HEK293 (cell line): ENCODE measurements around the gene RIMKLB.

ENCODE experiments used
- CTCF ChIA-PET: fragments of 350-600 bp; formaldehyde crosslinking; extraction: SDS; loops from one replicate; lab custom pipeline; 2021; ENCODE audit warnings: antibody characterized with exemption; lab: Yijun Ruan, JAX
- POLR2A ChIA-PET: fragments of 300-600 bp; formaldehyde crosslinking; extraction: SDS; loops from one replicate; lab custom pipeline; 2020; ENCODE audit warnings: antibody characterized with exemption, inconsistent platforms; lab: Yijun Ruan, JAX
- H3K27ac ChIP-seq: fragments of 200-500 bp; sonication (Bioruptor generic); 2 replicates; pipeline ENCODE4 v1.5.1; 2014; ENCODE audit warnings: low read depth, low read length, control low read depth, inconsistent platforms; ENCODE audit errors: extremely low read depth
- H3K36me3 ChIP-seq, 2 experiments: fragments of 200-500 bp in 1 of 2; sonication (Bioruptor generic) in 1 of 2; 1 replicate in 1 of 2; 2 replicates in 1 of 2; pipeline ENCODE4 v1.5.1; 2014 to 2017; ENCODE audit warnings: inconsistent platforms in 2 of 2, low read length in 2 of 2; ENCODE audit not compliant: control insufficient read depth in 2 of 2, insufficient read depth in 1 of 2
- H3K4me1 ChIP-seq: fragments of 200-500 bp; sonication (Bioruptor generic); 2 replicates; pipeline ENCODE4 v1.5.1; 2014; ENCODE audit warnings: mild to moderate bottlenecking, low read length, inconsistent platforms; ENCODE audit not compliant: control insufficient read depth, insufficient read depth
- H3K4me3 ChIP-seq: 2 replicates; pipeline ENCODE4 v1.5.1; 2011; ENCODE audit warnings: low read depth, mild to moderate bottlenecking, control low read depth, low read length, moderate library complexity
- H3K9me3 ChIP-seq: fragments of 200-500 bp; sonication (Bioruptor generic); 2 replicates; pipeline ENCODE4 v1.5.1; 2014; ENCODE audit warnings: low read depth, low read length, inconsistent platforms; ENCODE audit not compliant: control insufficient read depth, insufficient read depth
- GLI4 ChIP-seq: fragments of 450-650 bp; formaldehyde crosslinking; IDR thresholded peaks from 2 replicates; pipeline ENCODE4 v1.5.1; 2016; ENCODE audit warnings: missing biosample characterization, missing genetic modification characterization
- OSR2 ChIP-seq: fragments of 450-650 bp; formaldehyde crosslinking; IDR thresholded peaks from 2 replicates; pipeline ENCODE4 v1.5.1; 2016; ENCODE audit warnings: missing biosample characterization, missing genetic modification characterization
- ZEB2 ChIP-seq: fragments of 450-650 bp; formaldehyde crosslinking; IDR thresholded peaks from 2 replicates; pipeline ENCODE4 v1.5.1; 2016; ENCODE audit warnings: missing biosample characterization, missing genetic modification characterization
- ZNF155 ChIP-seq: fragments of 450-650 bp; formaldehyde crosslinking; IDR thresholded peaks from 2 replicates; pipeline ENCODE4 v1.5.1; 2016; ENCODE audit warnings: missing biosample characterization, missing genetic modification characterization
- ZNF169 ChIP-seq: fragments of 450-650 bp; formaldehyde crosslinking; IDR thresholded peaks from 2 replicates; pipeline ENCODE4 v1.5.1; 2016; ENCODE audit warnings: missing biosample characterization, missing genetic modification characterization
- ZNF223 ChIP-seq: fragments of 450-650 bp; formaldehyde crosslinking; IDR thresholded peaks from 2 replicates; pipeline ENCODE4 v1.5.1; 2016; ENCODE audit warnings: missing biosample characterization, missing genetic modification characterization
- ZNF302 ChIP-seq: fragments of 450-650 bp; formaldehyde crosslinking; IDR thresholded peaks from 2 replicates; pipeline ENCODE4 v1.5.1; 2016; ENCODE audit warnings: missing biosample characterization, missing genetic modification characterization, low read depth
- ZNF335 ChIP-seq: fragments of 450-650 bp; formaldehyde crosslinking; conservative IDR thresholded peaks from 2 replicates; pipeline ENCODE4 v1.5.1; 2016; ENCODE audit warnings: missing biosample characterization, missing genetic modification characterization
- ZNF394 ChIP-seq: fragments of 450-650 bp; formaldehyde crosslinking; IDR thresholded peaks from 2 replicates; pipeline ENCODE4 v1.5.1; 2016; ENCODE audit warnings: missing biosample characterization, missing genetic modification characterization, mild to moderate bottlenecking, moderate library complexity, borderline replicate concordance
- ZNF549 ChIP-seq: fragments of 450-650 bp; IDR thresholded peaks from 2 replicates; pipeline ENCODE4 v1.5.1; 2018; ENCODE audit warnings: missing biosample characterization, missing genetic modification characterization, mild to moderate bottlenecking, inconsistent platforms, moderate library complexity
- ZNF843 ChIP-seq: fragments of 450-650 bp; formaldehyde crosslinking; IDR thresholded peaks from 2 replicates; pipeline ENCODE4 v1.5.1; 2016; ENCODE audit warnings: missing biosample characterization, missing genetic modification characterization
- ZSCAN30 ChIP-seq: fragments of 450-650 bp; IDR thresholded peaks from 2 replicates; pipeline ENCODE4 v1.5.1; 2018; ENCODE audit warnings: missing biosample characterization, mild to moderate bottlenecking, missing genetic modification characterization, moderate library complexity
- ZSCAN4 ChIP-seq: fragments of 450-650 bp; formaldehyde crosslinking; IDR thresholded peaks from 2 replicates; pipeline ENCODE4 v1.5.1; 2017; ENCODE audit warnings: missing biosample characterization, missing genetic modification characterization

The RIMKLB gene

GRCh38 chr12:8832500-8832899, 134.7 kb downstream of the RIMKLB start:
- CTCF ChIA-PET, result interaction anchor here (0.6 to 2.0 kb wide), 2 partner anchors 11 to 28 kb away, joined by 3 to 5 read pairs; no protein-coding TSS in a partner anchor

More at GRCh38 chr12:8832500-8832899, 134.7 kb downstream of the RIMKLB start:
- TF ChIP-seq ZNF843 (tag by site-specific recombination) (no peak), ZNF169 (tag by site-specific recombination) (no peak), OSR2 (tag by site-specific recombination) (no peak), ZEB2 (no peak), GLI4 (no peak), ZNF394 (tag by site-specific recombination) (no peak), ZNF223 (tag by site-specific recombination) (no peak), ZNF302 (tag by site-specific recombination) (no peak), ZNF335 (tag by site-specific recombination) (no peak), ZNF155 (no peak), ZSCAN30 (tag by site-specific recombination) (no peak), ZNF549 (tag by site-specific recombination) (no peak), ZSCAN4 (no peak)
- no peaks in the 10 kb centered on the region for H3K36me3 ChIP-seq
- H3K27ac ChIP-seq, result no peak overlapping the region
- POLR2A ChIA-PET, result no interaction called here
- H3K4me1 ChIP-seq, result no peaks in the 10 kb centered on the region
- H3K4me3 ChIP-seq, result no peak overlapping the region
- H3K9me3 ChIP-seq, result no peaks in the 10 kb centered on the region
